HG02852 (cell line): ENCODE results near the gene OVCH2.

Experiments
- ATAC-seq: cut with Tn5 transposase; IDR thresholded peaks from one replicate; pipeline ENCODE4 v1.9.1; 2021; ENCODE audit warnings: mild to moderate bottlenecking, moderate library complexity; ENCODE audit not compliant: unreplicated experiment

Gene OVCH2

DNA sequence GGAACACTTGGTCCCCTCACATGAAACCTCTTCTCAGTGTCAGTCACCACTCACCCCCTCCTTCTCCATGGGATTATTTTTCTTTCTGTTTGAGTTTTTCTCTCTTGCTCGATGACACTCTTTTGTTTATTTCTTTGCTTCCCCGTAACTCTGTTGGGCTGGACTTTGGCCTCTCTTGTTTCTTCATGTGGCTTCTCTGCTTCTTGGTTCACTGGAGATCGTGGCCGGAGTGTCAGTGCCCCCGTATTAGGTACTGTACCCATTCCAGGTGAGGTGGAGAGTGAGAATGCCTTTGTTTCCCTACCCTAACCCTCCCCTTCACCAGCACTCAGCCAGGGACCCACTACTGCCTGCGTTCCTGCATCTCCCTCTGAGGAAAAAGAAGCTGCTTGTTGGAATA, 65.5 kb downstream of the OVCH2 start:
- ATAC-seq = no peak

DNA sequence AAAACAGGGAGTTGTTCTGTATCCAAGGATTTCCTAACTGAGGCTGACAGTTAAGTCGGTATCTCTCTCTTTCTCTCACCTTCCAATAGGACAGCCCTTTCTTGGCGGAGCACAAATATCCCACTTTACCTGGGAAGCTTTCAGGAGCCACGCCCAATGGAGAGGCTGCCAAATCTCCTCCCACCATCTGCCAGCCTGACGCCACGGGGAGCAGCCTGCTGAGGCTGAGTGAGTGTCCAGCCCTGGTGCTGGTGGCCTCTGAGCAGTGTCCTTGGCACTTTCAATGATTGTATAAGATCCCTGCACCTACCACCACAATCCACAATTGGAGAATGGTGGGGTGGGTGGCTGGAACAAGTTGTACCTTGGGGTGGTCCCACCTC, 66.6 kb downstream of the OVCH2 start:
- ATAC-seq = no peak
